Panc1 (cell line): ENCODE results near the gene WFDC5. TPM values are rescaled to one million over a fixed set of nuclear protein-coding genes. Genes with fewer than 3 reads are reported as not detected.

Source experiments
- ATAC-seq: fragments of 200-7000 bp; cut with Tn5 transposase; 2 replicates; pipeline ENCODE4 v1.9.1; 2020; ENCODE audit warnings: mild to moderate bottlenecking, moderate library complexity
- BruUV-seq: library from RNA; stranded (reverse); fragments of 400-500 nt; replicated peaks from 2 replicates; lab custom pipeline; 2021; lab: Mats Ljungman, UMichigan
- CTCF ChIA-PET: fragments of 300-600 bp; sonication (Branson Sonifier 250); formaldehyde crosslinking; loops from one replicate; lab custom pipeline; 2022; ENCODE audit warnings: antibody characterized with exemption; lab: Charles Lee
- POLR2A ChIA-PET: fragments of 300-600 bp; sonication (Branson Sonifier 250); formaldehyde crosslinking; loops from one replicate; lab custom pipeline; 2022; ENCODE audit warnings: antibody characterized with exemption; lab: Charles Lee
- DNase-seq: peaks from one replicate; pipeline ENCODE4 v3.0.0-alpha.2; 2010; ENCODE audit warnings: low read depth, low spot score
- H3K27ac ChIP-seq: 2 replicates; pipeline ENCODE4 v1.5.1; 2011; ENCODE audit warnings: mild to moderate bottlenecking, low read length, inconsistent platforms
- H3K27me3 ChIP-seq: fragments of 200-500 bp; sonication (Bioruptor generic); 2 replicates; pipeline ENCODE4 v1.6.0; 2014; ENCODE audit warnings: low read length, inconsistent platforms; ENCODE audit not compliant: control insufficient read depth, insufficient read depth
- H3K36me3 ChIP-seq: fragments of 200-500 bp; sonication (Bioruptor generic); 2 replicates; pipeline ENCODE4 v1.5.1; 2014; ENCODE audit warnings: inconsistent platforms, mild to moderate bottlenecking, low read length, moderate library complexity; ENCODE audit not compliant: control insufficient read depth, insufficient read depth
- H3K4me1 ChIP-seq: 2 replicates; pipeline ENCODE4 v1.5.1; 2011; ENCODE audit warnings: inconsistent platforms, mild to moderate bottlenecking, low read length, moderate library complexity; ENCODE audit not compliant: control insufficient read depth, insufficient read depth
- H3K4me3 ChIP-seq, 2 experiments: 2 replicates each; pipeline ENCODE4 v1.5.1; 2011 to 2012; ENCODE audit warnings: low read depth in 2 of 2, low read length in 2 of 2, mild to moderate bottlenecking in 2 of 2, inconsistent platforms in 1 of 2, moderate library complexity in 1 of 2
- H3K9me3 ChIP-seq: fragments of 200-500 bp; sonication (Bioruptor generic); 2 replicates; pipeline ENCODE4 v1.5.1; 2014; ENCODE audit warnings: low read depth, mild to moderate bottlenecking, inconsistent platforms, low read length, moderate library complexity; ENCODE audit not compliant: control insufficient read depth, insufficient read depth
- POLR2AphosphoS5 ChIP-seq: IDR thresholded peaks from 2 replicates; pipeline ENCODE4 v1.6.1; 2012; ENCODE audit warnings: mild to moderate bottlenecking, low read depth, low read length, moderate library complexity
- SIN3A ChIP-seq: IDR thresholded peaks from 2 replicates; pipeline ENCODE4 v1.6.1; 2012; ENCODE audit warnings: low read depth, mild to moderate bottlenecking, low read length, moderate library complexity, borderline replicate concordance; ENCODE audit not compliant: insufficient read depth
- TCF7L2 ChIP-seq: IDR thresholded peaks from 2 replicates; pipeline ENCODE4 v1.6.1; 2011; ENCODE audit warnings: mild to moderate bottlenecking, low read depth, low read length, inconsistent platforms
- in situ Hi-C: cut with HindIII; loops from 2 replicates; pipeline ENCODE4 v1.10.0; 2016; ENCODE audit warnings: low sequenced_read_pairs, low pct_unique_long_range_greater_than_20kb
- intact Hi-C: fragments of 100-400 bp; cut with micrococcal nuclease; formaldehyde crosslinking; loops from one replicate; pipeline ENCODE4 v1.10.0; 2022; ENCODE audit not compliant: unreplicated experiment
- total RNA-seq: library from RNA; stranded (reverse); gene quantifications from one replicate; pipeline ENCODE4 v1.2.1, GENCODE V29; 2021; ENCODE audit not compliant: unreplicated experiment
- TF ChIP-seq, protein P1 (sequence below): fragments of 450-650 bp; IDR thresholded peaks from 2 replicates; pipeline ENCODE4 v1.5.1; 2017; ENCODE audit warnings: mild to moderate bottlenecking
- TF ChIP-seq, protein P2 (sequence below), 2 experiments: IDR thresholded peaks; 2 replicates each; pipeline ENCODE4 v1.6.1; 2011 to 2012; ENCODE audit warnings: low read depth in 2 of 2, control low read depth in 1 of 2, low read length in 1 of 2, mild to moderate bottlenecking in 1 of 2, moderate library complexity in 1 of 2; ENCODE audit not compliant: insufficient read depth in 1 of 2

Gene WFDC5
- total RNA-seq, 1 experiment from 2014 or later = not detected

DNA sequence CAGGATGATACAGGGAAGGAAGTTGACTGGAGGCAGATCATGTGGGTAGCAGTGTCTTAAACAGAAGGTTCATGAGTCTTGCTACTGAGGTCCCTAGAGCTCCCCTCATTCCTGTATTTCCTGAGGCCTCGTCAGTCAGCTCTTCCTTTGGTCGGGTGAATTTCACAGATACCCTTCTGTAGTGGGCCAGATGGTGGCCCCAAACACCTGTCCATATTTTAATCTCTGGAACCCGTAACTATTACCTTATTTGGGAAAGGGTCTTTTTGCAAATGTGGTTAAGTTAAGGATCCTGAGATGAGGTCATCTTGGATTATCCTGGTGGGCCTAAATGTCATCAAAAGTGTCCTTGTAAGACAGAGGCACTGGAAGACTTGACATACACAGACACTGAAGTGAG lies 23.6 kb downstream of the WFDC5 start:
- no peak for ATAC-seq
- in situ Hi-C loops (no loop called here), intact Hi-C loops (loop anchor here (10.0 kb wide), 1 partner anchor 77 kb away; no protein-coding TSS in a partner anchor)
- TF ChIP-seq TCF7L2 (no peak), POLR2AphosphoS5 (no peak), SIN3A (no peak)
- TF ChIP-seq, protein P1, sequence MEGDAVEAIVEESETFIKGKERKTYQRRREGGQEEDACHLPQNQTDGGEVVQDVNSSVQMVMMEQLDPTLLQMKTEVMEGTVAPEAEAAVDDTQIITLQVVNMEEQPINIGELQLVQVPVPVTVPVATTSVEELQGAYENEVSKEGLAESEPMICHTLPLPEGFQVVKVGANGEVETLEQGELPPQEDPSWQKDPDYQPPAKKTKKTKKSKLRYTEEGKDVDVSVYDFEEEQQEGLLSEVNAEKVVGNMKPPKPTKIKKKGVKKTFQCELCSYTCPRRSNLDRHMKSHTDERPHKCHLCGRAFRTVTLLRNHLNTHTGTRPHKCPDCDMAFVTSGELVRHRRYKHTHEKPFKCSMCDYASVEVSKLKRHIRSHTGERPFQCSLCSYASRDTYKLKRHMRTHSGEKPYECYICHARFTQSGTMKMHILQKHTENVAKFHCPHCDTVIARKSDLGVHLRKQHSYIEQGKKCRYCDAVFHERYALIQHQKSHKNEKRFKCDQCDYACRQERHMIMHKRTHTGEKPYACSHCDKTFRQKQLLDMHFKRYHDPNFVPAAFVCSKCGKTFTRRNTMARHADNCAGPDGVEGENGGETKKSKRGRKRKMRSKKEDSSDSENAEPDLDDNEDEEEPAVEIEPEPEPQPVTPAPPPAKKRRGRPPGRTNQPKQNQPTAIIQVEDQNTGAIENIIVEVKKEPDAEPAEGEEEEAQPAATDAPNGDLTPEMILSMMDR = no peak
- TF ChIP-seq, protein P2, sequence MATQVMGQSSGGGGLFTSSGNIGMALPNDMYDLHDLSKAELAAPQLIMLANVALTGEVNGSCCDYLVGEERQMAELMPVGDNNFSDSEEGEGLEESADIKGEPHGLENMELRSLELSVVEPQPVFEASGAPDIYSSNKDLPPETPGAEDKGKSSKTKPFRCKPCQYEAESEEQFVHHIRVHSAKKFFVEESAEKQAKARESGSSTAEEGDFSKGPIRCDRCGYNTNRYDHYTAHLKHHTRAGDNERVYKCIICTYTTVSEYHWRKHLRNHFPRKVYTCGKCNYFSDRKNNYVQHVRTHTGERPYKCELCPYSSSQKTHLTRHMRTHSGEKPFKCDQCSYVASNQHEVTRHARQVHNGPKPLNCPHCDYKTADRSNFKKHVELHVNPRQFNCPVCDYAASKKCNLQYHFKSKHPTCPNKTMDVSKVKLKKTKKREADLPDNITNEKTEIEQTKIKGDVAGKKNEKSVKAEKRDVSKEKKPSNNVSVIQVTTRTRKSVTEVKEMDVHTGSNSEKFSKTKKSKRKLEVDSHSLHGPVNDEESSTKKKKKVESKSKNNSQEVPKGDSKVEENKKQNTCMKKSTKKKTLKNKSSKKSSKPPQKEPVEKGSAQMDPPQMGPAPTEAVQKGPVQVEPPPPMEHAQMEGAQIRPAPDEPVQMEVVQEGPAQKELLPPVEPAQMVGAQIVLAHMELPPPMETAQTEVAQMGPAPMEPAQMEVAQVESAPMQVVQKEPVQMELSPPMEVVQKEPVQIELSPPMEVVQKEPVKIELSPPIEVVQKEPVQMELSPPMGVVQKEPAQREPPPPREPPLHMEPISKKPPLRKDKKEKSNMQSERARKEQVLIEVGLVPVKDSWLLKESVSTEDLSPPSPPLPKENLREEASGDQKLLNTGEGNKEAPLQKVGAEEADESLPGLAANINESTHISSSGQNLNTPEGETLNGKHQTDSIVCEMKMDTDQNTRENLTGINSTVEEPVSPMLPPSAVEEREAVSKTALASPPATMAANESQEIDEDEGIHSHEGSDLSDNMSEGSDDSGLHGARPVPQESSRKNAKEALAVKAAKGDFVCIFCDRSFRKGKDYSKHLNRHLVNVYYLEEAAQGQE (IDR thresholded peaks at IDR 0.05; ENCODE audit: insufficient read depth in 1 of 2, low read depth in 2 of 2, low read length in 1 of 2) = no peak
- H3K4me1 ChIP-seq = no peaks in the 10 kb centered on the region
- H3K4me3 ChIP-seq = no peak overlapping the region
- ChIA-PET POLR2A (interaction anchor here (0.6 kb wide), 1 partner anchor 199 kb away, joined by 5 read pairs; no protein-coding TSS in a partner anchor), CTCF (no interaction called here)
- no peaks in the 10 kb centered on the region for H3K27me3 ChIP-seq
- no TSS peak for BruUV-seq
- H3K9me3 ChIP-seq = no peaks in the 10 kb centered on the region
- H3K36me3 ChIP-seq = no peaks in the 10 kb centered on the region
- H3K27ac ChIP-seq = no peak overlapping the region
- DNase-seq = no peak

DNA sequence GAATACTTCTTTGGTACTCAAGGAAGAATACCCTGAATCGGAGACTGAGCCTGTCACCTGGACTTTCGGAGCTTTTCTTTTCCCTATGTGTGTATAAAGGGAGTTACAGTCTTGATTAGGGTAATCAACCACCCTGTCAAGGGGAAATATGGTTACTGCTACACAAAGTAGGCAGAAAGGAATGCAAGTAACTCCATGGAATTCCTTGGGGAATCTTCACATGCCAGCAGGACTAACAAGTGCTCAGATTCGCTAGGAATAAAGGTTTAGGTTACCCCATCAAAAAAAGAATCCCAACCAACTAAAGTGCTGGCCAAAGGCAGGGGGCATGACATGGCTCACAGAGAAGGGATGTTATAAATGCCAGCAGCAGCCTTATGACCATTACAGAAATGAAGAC lies 24.5 kb downstream of the WFDC5 start:
- Histone ChIP-seq H3K4me3 (no peak overlapping the region), H3K36me3 (no peaks in the 10 kb centered on the region), H3K27me3 (no peaks in the 10 kb centered on the region), H3K4me1 (no peaks in the 10 kb centered on the region), H3K27ac (no peak overlapping the region), H3K9me3 (no peaks in the 10 kb centered on the region)
- POLR2A ChIA-PET = no interaction called here
- CTCF ChIA-PET = no interaction called here
- TF ChIP-seq, protein P1 = no peak
- intact Hi-C loops (loop anchor here (10.0 kb wide), 1 partner anchor 76 kb away; no protein-coding TSS in a partner anchor), in situ Hi-C loops (no loop called here)
- ATAC-seq (no peak), DNase-seq (no peak)
- BruUV-seq = no TSS peak
